ENCODE data around the gene INCENP.
"Not testable (repeated sequence)": the region's sequence is repeated elsewhere in the genome, so short reads cannot be mapped to it uniquely, and the experiment has no call there.

Gene INCENP

DNA sequence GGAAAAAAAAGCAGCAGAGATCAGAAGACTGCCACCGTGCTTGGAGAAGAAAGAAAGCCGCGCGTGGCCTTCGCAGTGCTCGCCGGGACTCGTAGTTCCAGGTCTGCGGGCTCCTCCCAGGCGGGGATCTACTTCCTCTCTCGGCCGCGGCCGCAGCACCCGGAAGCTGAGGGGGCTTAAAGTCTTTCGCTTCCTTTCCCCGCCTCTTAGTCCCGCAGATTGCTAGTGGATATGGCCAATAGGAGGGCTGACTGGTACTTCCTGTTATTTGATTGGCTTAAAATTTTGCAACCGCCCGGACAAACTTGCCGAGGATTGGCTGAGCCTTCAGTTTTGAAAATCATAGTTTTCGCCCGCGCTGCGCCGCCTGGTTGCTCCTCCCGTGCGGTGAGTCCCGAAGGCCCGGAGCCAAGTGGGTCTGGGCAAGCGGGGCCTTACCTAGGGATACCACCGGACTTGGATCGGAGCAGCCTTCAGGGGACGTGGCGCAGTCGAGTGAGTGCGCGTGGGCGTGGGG is at the start of gene INCENP:
INCENP (plus strand) TSS at position 343 of the 517 bp plus-strand sequence. CDS start 4,151 bp downstream, outside the sequence.
- peak; percentile 96 for DNase-seq

GRCh38 chr11:62075438-62075837 is 48.4 kb upstream of the INCENP start:
- no peak for DNase-seq

DNA sequence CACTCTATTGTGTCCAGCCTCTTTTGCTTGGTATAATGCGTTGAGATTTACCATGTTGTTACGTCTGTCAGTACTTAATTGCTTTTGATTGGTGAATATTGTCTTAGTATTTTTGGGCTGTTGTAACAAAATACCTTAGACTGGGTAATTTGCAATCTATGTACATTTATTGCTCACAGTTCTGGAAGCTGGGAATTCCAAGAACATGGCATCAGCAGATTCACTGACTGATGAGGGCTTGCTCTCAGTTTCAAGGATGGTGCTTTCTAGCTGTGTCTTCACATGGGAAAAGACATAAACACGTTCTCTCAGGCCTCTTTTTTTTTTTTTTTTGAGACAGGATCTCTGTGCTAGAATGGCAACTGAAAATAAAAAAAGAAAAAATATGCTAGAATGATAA is 46.7 kb upstream of the INCENP start:
- DNase-seq = no peak

- DNase-seq = peak; percentile 74
These were observed 42.2 kb upstream of the INCENP start for GRCh38 chr11:62081378-62082291.

DNA sequence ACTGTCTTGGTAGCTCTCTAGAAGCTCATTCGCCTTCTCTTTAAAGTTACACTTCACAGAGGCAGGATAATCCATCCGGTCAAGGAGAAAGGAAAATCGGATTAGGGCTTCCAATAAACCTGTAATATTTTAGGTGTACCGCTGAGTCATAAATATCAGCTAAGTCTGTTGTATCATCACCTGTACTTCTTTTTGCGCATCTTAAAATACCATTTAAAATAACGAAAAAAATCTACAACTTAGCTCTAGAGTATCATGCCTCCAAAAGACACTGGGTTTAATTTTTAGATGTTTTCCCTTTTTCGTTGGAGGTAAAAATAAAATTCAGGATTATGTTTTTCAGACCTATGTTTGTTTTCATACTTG is 41.5 kb upstream of the INCENP start:
- DNase-seq = no peak

DNA sequence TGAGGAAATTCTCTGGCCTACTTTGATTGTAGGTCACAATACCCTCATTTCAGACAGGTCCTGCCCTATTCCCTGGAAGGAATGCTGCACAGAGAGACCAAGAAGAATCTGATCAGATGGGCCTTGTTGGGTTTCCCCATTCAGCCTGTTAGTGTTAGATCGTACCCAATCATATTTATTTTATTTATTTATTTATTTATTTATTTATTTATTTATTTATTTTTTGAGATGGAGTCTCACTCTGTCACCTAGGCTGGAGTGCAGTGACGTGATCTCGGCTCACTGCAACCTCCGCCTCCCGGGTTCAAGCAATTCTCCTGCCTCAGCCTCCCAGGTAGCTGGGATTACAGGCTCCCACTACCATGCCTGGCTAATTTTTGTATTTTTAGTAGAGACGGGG is 39.0 kb upstream of the INCENP start:
- not testable (repeated sequence) for DNase-seq

DNA sequence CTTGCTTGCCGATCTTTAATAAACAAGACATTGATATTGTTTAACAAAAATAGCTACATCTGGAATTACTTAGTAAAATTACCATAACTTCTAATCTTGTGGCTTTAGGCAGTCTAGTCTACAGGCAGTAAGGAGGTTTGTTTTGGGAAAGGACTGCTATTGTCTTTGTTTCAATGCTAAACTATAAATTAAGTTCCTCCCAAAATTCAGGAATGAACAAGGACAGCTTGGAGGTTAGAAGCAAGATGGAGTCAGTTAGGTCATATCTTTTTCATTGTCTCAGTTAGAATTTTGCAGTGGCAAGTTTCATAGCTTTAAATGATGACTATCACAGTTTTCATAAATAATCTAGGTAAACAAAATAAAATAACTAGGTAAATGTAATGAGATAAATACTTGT is 36.1 kb upstream of the INCENP start:
- DNase-seq = no peak

GRCh38 chr11:62088331-62088933 is 35.4 kb upstream of the INCENP start:
- no peak for DNase-seq

- DNase-seq = no peak
These were observed 20.7 kb upstream of the INCENP start for GRCh38 chr11:62103141-62103540.

DNA sequence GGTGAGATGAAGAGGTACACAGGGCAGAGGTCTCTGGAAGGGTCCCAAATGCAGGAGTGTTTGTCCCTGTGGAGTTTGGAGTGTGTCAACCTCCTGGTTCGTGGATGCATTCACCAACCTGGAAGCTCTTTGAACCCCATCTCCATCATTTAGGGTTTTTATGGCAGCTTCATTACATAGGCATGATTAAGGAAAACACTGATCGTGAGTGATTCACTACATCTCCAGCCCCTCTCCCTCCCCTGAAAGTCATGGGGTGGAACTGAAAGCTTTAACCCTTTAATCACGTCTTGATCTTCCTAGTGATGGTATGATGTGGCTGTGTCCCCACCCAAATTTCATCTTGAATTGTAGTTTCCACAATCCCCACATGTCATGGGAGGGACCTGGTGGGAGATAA is 19.8 kb upstream of the INCENP start:
- no peak for DNase-seq

DNA sequence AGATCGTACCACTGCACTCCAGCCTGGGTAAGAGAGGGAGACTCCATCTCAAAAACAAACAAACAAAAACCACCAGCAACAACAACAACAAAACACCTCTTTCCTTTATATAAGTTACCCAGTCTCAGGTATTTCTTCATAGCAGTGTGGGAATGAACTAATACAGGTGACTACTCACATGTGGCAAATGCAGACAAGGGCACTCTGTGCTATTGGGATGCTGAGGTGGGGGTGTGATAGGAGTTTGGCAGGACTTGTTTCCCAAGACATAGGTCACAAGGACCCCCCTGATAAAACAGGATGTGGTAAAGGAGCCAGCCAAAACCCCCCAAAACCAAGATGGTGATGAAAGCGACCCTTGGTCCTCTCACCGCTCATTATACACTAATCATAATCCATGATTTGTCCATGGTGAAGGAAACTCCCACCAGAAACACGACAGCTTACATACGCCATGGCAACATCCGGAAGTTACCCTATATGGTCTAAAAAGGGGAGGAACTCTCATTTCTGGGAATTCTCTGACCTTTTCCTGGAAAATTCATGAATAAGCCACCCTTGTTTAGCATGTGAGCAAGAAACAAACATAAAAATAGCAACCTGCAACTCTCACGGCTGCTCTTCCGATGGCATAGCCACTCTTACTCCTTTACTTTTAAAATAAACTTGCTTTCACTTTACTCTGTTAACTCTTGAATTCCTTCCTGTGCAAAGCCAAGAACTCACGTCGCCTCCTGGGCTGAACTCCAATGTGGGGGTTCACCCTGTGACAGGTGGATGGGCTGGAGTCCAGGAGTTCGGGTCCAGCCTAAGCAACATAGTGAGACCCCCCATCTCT is 18.8 kb upstream of the INCENP start:
- DNase-seq = no peak

- no peak for DNase-seq
These were observed 18.1 kb upstream of the INCENP start for GRCh38 chr11:62105667-62106191.

- peak; percentile 75 for DNase-seq
These were observed 15.6 kb upstream of the INCENP start for GRCh38 chr11:62108017-62108750.

DNA sequence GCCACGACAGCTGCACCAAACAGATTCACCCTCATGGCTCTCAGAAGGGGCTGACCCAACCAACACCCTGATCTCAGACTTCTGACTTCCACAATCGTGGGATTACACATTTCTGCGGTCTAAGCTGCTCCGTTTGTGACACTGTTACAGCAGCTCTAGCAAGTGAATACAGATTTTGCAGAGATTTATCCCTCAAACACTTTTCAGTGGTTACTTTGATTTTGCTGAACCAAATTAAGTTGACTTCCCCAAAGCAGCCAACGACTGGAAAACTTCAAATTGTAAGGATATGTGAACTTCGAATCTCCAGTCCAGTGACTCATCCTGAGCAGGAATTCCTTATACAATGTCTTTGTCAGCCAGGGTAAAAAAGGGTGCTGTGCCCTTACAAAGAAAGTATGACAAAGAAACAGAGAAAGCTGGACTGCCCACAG is 14.8 kb upstream of the INCENP start:
- no peak for DNase-seq

GRCh38 chr11:62115085-62115694 is 8.6 kb upstream of the INCENP start:
- DNase-seq = no peak

- DNase-seq = no peak
These were observed 7.4 kb upstream of the INCENP start for GRCh38 chr11:62116451-62116850.

DNA sequence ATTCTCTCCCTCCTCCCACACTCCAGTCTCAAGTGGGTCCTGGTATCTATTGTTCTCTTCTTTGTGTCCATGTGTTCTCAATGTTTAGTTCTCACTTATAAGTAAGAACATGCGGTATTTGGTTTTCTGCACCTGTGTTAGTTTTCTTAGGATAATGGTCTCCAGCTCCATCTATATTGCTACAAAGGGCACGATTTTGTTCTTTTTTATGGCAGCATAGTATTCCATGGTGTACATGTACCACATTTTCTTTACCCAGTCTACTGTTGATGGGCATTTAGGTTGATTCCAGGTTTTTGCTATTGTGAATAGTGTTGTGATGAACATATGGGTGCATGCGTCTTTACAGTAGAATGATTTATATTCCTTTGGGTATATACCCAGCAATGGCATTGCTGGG is 4.2 kb upstream of the INCENP start:
- no peak for DNase-seq

GRCh38 chr11:62120001-62120400 is 3.8 kb upstream of the INCENP start:
- DNase-seq = no peak

- no peak for DNase-seq
These were observed 3.4 kb upstream of the INCENP start for GRCh38 chr11:62120431-62120830.

- no peak for DNase-seq
These were observed 1.7 kb upstream of the INCENP start for GRCh38 chr11:62122076-62122475.

DNA sequence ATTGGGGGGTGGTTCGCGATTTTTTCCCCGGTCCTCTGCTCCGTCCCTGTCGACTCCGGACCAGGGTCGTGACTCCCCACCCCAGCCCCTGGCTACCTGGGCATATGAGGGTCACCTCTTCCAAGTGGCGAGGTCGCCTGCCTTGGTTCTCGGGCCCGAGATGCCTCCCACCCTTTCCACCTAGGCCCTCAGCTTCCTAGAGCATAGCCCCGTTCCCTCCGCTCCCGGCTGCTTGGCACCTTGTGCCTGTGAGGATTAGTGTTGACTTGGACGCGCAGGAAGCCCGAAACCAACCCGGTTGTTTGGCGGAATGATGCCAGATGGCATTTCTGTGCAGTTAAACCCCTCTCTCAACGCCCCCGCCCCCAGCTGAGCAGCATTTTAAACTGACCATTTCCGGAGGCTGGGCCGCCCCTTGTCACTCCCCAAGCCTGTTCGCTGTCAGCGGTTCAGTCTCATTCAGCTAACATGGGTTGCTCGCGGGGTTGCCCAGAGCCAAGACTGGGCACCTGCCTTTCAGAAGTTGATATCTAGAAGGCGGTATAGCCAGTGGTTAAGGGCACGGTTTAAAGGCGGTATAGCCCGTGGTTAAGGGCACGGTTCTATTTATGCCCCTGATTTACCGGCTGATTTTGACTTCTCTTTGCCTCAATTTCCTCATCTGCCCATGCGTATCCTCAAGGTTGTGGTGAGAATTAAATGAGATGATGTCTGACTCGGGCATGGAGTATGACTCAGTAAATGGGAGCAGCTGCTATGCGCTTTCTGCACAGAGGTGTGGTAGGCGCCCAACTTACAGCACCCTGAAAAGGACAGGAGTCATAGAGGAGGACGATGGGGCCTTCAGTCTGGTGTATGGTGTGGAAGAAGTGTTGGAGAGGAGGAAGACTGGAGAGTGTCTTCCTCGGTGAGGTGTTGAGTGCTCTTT is 639 bp downstream of the INCENP start:
- no peak for DNase-seq
